Left renal cortex interstitium (tissue), 4 donors: ENCODE data around the gene DIPK1B. TPM values are rescaled to one million over a fixed set of nuclear protein-coding genes. Genes with fewer than 3 reads are reported as not detected.

Experiments
- DNase-seq, 4 donors: peaks; one replicate each; pipeline ENCODE4 v3.0.0-alpha.2; 2013; ENCODE audit warnings: low read depth in 4 of 4, low spot score in 2 of 4, missing footprints in 1 of 4
- polyA plus RNA-seq, 4 donors: library from polyadenylated mRNA; unstranded; fragments of 120-200 nt; gene quantifications; one replicate each; pipeline ENCODE4 v1.2.1, GENCODE V29; 2013; ENCODE audit not compliant: insufficient read length in 4 of 4

DIPK1B gene
- polyA plus RNA-seq: 10 to 100 TPM; 28.5 to 47.3 (median 40.1) TPM

GRCh38 chr9:136711751-136712689 is at the start of gene DIPK1B:
Gene DIPK1B (plus strand): TSS chr9:136712572. CDS start chr9:136712666, 94 bp downstream.
- DNase-seq: no peak

GRCh38 chr9:136662656-136663581 is 49.5 kb upstream of the DIPK1B start, which contains the start of gene EGFL7:
Gene EGFL7 (plus strand): TSS chr9:136662916. CDS start chr9:136668283, 5,367 bp downstream.
- DNase-seq: no peak

GRCh38 chr9:136664000-136664915 is 48.1 kb upstream of the DIPK1B start:
- DNase-seq: no peak

GRCh38 chr9:136665111-136665703 is 47.2 kb upstream of the DIPK1B start:
- DNase-seq: no peak

- DNase-seq: no peak
Observed at GRCh38 chr9:136665704-136666371, 46.5 kb upstream of the DIPK1B start.

GRCh38 chr9:136666372-136667213 is 45.8 kb upstream of the DIPK1B start:
- no peak for DNase-seq

GRCh38 chr9:136667214-136667939 is 45.0 kb upstream of the DIPK1B start:
- DNase-seq: no peak

GRCh38 chr9:136667940-136668760 is 44.2 kb upstream of the DIPK1B start:
- no peak for DNase-seq

GRCh38 chr9:136668983-136669790 is 43.2 kb upstream of the DIPK1B start:
- DNase-seq: no peak

GRCh38 chr9:136669791-136670464 is 42.4 kb upstream of the DIPK1B start:
- DNase-seq: no peak

GRCh38 chr9:136670576-136671253 is 41.7 kb upstream of the DIPK1B start:
- DNase-seq: no peak

- DNase-seq: no peak
Observed at GRCh38 chr9:136671254-136671614, 41.1 kb upstream of the DIPK1B start.

GRCh38 chr9:136671646-136672430 is 40.5 kb upstream of the DIPK1B start:
- DNase-seq: no peak
